ENCODE measurements around the gene PLEKHG1.
A peak's percentile ranks its signal among the peaks of the same experiment; 100 is the strongest.

PLEKHG1 gene

GRCh38 chr6:150589852-150590251 is 9.8 kb upstream of the PLEKHG1 start:
- DNase-seq (ENCODE audit: low spot score), result no peak

DNA sequence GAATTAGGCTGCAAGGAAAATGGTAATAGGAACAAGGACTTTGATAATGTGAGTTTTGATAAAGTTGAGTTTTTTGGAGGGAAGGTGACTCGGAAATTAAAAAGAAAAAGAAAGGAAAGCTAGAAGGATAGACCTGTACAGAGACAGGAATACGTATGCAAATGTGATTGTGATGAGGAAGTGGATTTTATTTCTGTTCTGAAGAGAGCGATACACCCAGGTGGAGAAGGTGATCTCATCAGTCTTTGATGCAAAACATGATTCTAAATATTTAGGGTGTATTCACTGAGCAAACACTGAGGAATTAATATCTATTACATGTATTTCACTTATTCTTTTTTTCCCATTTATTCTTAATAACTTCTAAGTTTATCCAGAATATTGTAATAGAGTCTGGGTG is 9.2 kb upstream of the PLEKHG1 start:
- no peak for DNase-seq (ENCODE audit: low spot score)

- DNase-seq (ENCODE audit: low spot score), result no peak
These were observed 7.2 kb upstream of the PLEKHG1 start for GRCh38 chr6:150592377-150592995.

GRCh38 chr6:150593119-150593518 is 6.6 kb upstream of the PLEKHG1 start:
- DNase-seq (ENCODE audit: low spot score), result no peak

DNA sequence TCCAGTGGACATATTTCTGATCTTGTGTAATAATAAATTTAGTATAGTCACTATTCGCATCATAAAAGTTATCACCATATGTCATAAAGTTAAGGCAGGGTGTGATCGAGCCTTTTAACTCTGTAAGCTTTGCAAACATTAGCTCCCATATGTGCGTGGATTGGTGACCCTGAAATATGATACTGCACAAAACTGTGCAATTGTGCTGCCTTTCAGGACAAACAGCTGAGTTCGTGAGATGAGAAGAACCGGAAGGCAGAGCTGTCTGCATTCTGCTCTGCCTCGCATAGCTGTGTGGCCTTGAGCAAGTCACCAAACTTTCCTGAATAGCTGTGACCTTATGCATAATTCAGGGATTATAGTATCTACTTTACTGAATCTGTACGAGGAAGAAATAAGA is 3.2 kb upstream of the PLEKHG1 start:
- DNase-seq (ENCODE audit: low spot score), result no peak

GRCh38 chr6:150598401-150598800 is 1.3 kb upstream of the PLEKHG1 start:
- DNase-seq (ENCODE audit: low spot score), result no peak

GRCh38 chr6:150598858-150599198 is 857 bp upstream of the PLEKHG1 start:
- no peak for DNase-seq (ENCODE audit: low spot score)

DNA sequence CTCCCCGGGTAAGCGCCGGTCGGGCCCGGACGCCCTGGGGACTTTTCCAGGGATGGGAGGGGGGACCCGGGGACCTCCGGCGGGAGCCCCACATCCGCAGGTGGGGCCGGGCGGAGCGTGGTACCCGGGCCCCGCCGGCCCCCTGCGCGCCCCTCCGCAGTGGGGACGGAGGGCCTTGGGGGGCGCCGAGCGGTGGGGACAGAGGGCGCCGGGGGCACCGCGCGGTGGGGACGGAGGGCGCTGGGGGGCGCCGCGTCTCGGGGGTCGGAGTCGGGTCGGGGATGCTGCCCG is 270 bp downstream of the PLEKHG1 start:
- no peak for DNase-seq (ENCODE audit: low spot score)

- DNase-seq (ENCODE audit: low spot score), result peak; percentile 82
These were observed 774 bp downstream of the PLEKHG1 start for GRCh38 chr6:150600301-150601017.

DNA sequence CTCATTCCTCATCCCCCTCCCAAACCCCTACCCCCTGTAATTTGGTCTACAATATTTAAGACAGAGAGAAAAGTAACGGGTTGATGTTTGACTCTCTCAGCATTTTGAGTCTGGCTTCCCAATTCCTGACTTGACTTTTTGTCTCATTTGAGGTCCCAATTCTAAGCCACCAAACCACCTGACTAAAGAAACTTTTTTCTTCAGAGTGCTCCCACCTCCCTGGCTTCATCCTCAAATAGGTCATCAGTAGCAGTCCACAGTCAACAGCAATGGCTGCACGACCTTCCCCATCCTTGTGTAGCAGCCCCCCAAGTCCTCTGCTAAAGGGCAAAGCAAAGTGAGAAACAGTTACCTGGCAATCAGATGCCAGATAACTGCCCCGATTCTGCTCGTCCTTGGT is 1.8 kb downstream of the PLEKHG1 start:
- DNase-seq (ENCODE audit: low spot score), result no peak

DNA sequence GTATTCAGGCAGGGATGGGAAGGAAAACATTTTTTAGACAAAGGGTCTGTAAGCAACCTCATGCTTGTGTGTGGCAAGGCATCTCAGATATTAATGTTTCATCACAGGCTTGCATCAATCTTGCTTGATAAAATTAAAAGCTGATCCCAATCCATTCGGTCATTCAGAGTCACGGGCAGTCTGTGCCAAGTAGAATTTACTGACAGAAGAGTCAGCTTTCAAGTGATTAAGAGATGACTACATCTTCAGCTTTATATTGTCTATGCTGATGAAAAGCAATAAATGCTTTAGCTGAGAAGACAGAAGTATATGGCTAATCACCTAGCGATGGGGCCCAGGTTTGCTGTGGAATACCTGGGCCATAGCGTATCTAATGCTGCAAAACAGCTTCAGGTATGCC is 3.5 kb downstream of the PLEKHG1 start:
- DNase-seq (ENCODE audit: low spot score), result no peak

GRCh38 chr6:150604467-150604866 is 4.8 kb downstream of the PLEKHG1 start:
- no peak for DNase-seq (ENCODE audit: low spot score)

- no peak for DNase-seq (ENCODE audit: low spot score)
These were observed 5.6 kb downstream of the PLEKHG1 start for GRCh38 chr6:150605333-150605732.

DNA sequence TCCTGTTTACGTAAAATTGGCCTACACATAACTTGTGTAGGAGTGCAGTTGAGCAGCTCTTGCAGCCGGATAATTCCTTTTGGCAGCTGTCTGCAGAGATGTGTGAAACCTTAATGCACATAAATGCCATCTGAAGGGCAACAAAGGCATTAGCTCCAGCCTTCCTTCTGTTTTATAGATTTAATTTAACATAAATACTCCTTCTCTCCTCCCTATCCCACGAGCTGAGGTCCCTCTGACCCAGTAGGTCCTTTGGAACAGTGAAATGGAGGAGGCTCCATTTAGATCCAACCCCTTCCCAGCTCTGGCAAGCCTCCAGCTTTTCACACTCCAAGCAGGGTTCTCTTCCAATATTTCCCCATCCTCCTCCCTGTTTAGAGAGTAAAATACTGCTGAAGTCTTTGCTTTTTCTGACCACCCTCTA is 6.5 kb downstream of the PLEKHG1 start:
- no peak for DNase-seq (ENCODE audit: low spot score)

DNA sequence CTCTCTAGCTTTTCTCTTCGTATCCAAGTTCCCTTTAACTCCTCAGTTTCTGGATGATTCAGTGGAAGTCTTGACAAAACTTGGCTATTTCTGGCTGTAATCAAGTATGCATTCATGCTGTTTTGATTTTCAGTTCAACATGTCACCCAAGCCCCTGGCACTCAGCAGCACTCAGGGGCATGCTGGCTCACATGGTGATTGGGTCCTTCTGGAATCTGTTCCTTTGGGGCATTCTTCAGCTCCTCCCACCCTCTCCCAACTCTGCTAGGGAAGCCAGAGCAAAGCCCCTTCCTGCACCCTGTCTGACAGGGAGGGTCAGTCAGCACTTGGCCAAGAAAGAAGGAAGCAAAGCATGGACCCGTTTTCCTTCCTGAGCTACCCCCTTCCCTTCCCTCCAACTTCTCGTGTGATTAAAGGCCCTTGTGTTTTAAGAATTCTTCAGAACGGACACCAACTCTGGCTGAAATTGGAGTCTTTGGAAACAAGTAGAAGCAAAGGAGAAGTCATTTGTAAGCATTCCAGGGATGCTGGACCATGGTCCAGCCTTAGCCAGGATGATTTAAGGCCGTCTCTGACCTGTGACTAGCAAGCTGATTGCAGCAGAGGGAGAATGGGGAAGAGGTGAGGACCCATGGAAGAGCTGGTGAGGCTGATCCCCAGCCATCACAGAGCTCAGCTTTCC is 7.1 kb downstream of the PLEKHG1 start:
- DNase-seq (ENCODE audit: low spot score), result no peak

DNA sequence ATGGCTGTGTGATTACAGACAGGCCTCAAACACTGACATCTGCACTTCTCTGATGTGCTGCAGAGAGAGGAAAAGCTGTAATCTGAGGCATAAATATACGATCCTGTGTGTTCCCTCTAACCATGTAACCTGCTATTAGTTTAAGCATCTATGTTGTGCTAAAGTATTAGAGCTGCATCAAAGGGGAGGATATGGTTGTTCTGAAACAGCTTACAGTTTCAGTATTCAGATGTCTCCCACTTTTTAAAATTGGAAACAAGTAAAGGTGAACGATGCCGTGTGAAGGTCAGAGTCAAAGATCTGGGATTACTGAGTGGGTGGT is 7.6 kb downstream of the PLEKHG1 start:
- DNase-seq (ENCODE audit: low spot score), result no peak

DNA sequence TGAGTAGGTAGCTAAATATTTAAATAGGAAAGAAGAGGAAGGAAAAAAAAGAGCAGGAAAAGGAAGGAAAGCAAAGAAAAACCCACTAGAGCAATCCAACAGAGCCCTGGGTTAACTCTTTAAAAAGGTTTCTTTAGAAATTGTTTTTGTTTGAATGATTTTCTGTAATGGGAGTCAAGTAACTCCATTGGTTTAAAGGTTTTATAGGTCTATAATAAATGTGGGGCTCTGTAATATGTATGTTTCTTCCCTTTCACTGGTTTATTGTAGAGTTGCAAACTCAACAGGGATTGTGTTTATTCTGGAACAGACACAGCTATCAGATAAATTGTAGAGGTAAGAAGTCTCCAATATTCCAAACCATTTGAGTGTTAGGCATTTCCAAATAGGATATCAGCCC is 10.9 kb downstream of the PLEKHG1 start:
- no peak for DNase-seq (ENCODE audit: low spot score)

DNA sequence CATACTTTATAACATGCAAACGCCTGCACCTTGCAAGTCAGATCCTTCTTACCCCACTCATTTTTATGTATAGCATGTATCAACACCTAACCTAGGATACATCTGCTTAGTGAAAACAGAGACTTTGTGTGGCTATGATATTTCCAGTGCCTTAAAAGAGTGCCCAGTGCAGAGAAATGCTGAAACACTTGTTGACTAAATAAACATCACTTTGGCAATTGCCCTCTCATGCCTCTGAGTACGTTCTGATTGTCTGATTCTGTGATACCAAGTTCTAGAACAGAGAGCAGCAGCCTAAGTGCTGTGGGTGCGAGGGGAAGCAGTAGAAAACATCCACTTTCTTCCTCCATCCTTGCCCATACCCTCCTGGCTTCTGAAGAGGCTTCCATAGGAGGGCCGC is 13.6 kb downstream of the PLEKHG1 start:
- no peak for DNase-seq (ENCODE audit: low spot score)

- no peak for DNase-seq (ENCODE audit: low spot score)
These were observed 16.3 kb downstream of the PLEKHG1 start for GRCh38 chr6:150615967-150616366.

GRCh38 chr6:150616586-150616985 is 16.9 kb downstream of the PLEKHG1 start:
- no peak for DNase-seq (ENCODE audit: low spot score)

- DNase-seq (ENCODE audit: low spot score), result no peak
These were observed 17.4 kb downstream of the PLEKHG1 start for GRCh38 chr6:150617062-150617461.

DNA sequence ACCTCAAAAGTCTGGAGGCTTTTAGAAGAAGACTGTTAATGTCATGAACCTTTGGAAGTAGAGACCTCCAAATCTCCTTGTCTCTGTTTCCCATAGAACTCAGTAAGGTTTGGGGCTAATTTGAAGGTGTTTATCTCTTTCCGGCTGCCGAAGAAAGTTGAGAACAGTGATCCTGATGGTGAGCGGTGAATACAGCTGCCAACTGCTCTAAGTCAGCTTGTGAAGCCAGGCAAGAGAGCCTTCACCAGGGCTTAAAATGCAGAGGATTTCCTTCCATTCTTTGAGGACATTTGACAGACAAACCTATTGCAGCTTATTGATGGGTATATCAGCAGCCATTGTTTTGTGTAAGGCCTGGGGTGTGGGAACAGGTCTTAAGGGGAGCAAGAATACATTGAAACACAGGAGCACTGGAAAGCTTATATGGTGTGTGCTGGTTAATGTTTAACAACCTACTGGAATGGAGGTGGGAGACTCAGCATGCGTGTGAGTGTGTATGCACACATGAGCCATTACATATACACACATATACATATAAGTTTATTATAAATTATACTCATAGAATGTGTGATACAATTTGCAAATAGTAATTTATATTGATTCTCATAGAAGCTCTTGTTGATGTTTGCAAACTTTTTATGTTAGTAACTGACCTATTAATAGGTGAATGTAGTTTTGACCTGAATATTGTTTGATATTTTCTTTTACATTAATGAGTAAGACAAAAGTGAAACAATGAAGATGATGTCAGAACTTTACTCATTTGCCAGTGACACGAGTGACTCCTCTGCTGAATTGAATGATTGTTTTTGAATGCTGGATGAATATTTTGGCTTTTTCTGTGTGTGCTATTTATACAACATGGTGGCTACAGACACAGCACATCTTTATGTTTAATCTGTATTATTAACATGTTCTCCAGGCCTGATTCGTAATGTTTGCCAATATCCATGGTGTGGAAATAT is 18.1 kb downstream of the PLEKHG1 start:
- peak; percentile 39 for DNase-seq (ENCODE audit: low spot score)

GRCh38 chr6:150619275-150619674 is 19.6 kb downstream of the PLEKHG1 start:
- no peak for DNase-seq (ENCODE audit: low spot score)

All from SW480 (cell line).